GM19240 (cell line): Measurements from ENCODE around the gene CPNE1.

Source experiments
- DNase-seq: peaks from one replicate; pipeline ENCODE4 v3.0.0; 2011; ENCODE audit warnings: low spot score; ENCODE audit not compliant: insufficient read length

CPNE1 gene

GRCh38 chr20:35653893-35654292 lies 10.8 kb downstream of the CPNE1 start:
- no peak for DNase-seq

- DNase-seq: no peak
Observed at GRCh38 chr20:35653430-35653734, 11.3 kb downstream of the CPNE1 start.

GRCh38 chr20:35652641-35653429 lies 11.9 kb downstream of the CPNE1 start:
- DNase-seq: no peak

GRCh38 chr20:35651958-35652357 lies 12.7 kb downstream of the CPNE1 start:
- DNase-seq: no peak

GRCh38 chr20:35650632-35651031 lies 14.1 kb downstream of the CPNE1 start:
- DNase-seq: no peak

- DNase-seq: no peak
Observed at GRCh38 chr20:35648836-35649235, 15.9 kb downstream of the CPNE1 start.

- no peak for DNase-seq
Observed at GRCh38 chr20:35644806-35645205, 19.9 kb downstream of the CPNE1 start.

- DNase-seq: no peak
Observed at GRCh38 chr20:35643045-35643444, 21.7 kb downstream of the CPNE1 start.

- no peak for DNase-seq
Observed at GRCh38 chr20:35641743-35642142, 23.0 kb downstream of the CPNE1 start.

- no peak for DNase-seq
Observed at GRCh38 chr20:35640724-35641123, 24.0 kb downstream of the CPNE1 start.

GRCh38 chr20:35638751-35639150 lies 25.9 kb downstream of the CPNE1 start:
- DNase-seq: no peak

GRCh38 chr20:35637276-35637675 lies 27.4 kb downstream of the CPNE1 start:
- no peak for DNase-seq

- DNase-seq: no peak
Observed at GRCh38 chr20:35636095-35636494, 28.6 kb downstream of the CPNE1 start.

GRCh38 chr20:35635652-35636051 lies 29.0 kb downstream of the CPNE1 start:
- DNase-seq: no peak

GRCh38 chr20:35632539-35633115 lies 32.1 kb downstream of the CPNE1 start:
- no peak for DNase-seq

- DNase-seq: no peak
Observed at GRCh38 chr20:35630636-35631035, 34.1 kb downstream of the CPNE1 start.

- no peak for DNase-seq
Observed at GRCh38 chr20:35629427-35630145, 35.1 kb downstream of the CPNE1 start.

- DNase-seq: no peak
Observed at GRCh38 chr20:35627121-35627520, 37.6 kb downstream of the CPNE1 start.

GRCh38 chr20:35626386-35627001 lies 38.2 kb downstream of the CPNE1 start:
- no peak for DNase-seq

- DNase-seq: no peak
Observed at GRCh38 chr20:35625584-35626385, 38.9 kb downstream of the CPNE1 start.

- DNase-seq: no peak
Observed at GRCh38 chr20:35621560-35621946, 43.1 kb downstream of the CPNE1 start.
